HepG2 (cell line): ENCODE measurements around the gene COMMD7. TPM values are rescaled to one million over a fixed set of nuclear protein-coding genes. Genes with fewer than 3 reads are reported as not detected.

ENCODE experiments used
- DNMT1 ChIP-seq: sonication (generic); formaldehyde crosslinking; IDR thresholded peaks from 2 replicates; pipeline ENCODE4 v1.5.1; 2020; ENCODE audit warnings: mild to moderate bottlenecking, missing genetic modification reagents
- FOSL2 ChIP-seq: sonication (generic); formaldehyde crosslinking; IDR thresholded peaks from 2 replicates; pipeline ENCODE4 v1.4.0; 2020; ENCODE audit warnings: missing genetic modification reagents
- FOXC1 ChIP-seq: sonication (generic); formaldehyde crosslinking; IDR thresholded peaks from 2 replicates; pipeline ENCODE4 v1.8.0; 2022; ENCODE audit warnings: mild to moderate bottlenecking, missing genetic modification reagents, borderline replicate concordance
- HMGXB4 ChIP-seq, 2 experiments: sonication (generic) in 1 of 2; formaldehyde crosslinking in 1 of 2; IDR thresholded peaks; 2 replicates each; pipeline versions ENCODE4 v1.4.0 to v1.6.1; 2018 to 2020; ENCODE audit warnings: missing genetic modification reagents in 2 of 2, borderline replicate concordance in 1 of 2, low read depth in 1 of 2, mild to moderate bottlenecking in 1 of 2, missing biosample characterization in 1 of 2
- PLRG1 ChIP-seq: fragments of 450-650 bp; conservative IDR thresholded peaks from 2 replicates; pipeline ENCODE4 v1.6.1; 2016
- RARA ChIP-seq: IDR thresholded peaks from 2 replicates; pipeline ENCODE4 v1.6.1; 2016; ENCODE audit warnings: missing genetic modification reagents, missing compliant biosample characterization
- SP4 ChIP-seq: sonication (generic); formaldehyde crosslinking; IDR thresholded peaks from 2 replicates; pipeline ENCODE4 v1.8.1; 2023; ENCODE audit warnings: mild to moderate bottlenecking, missing genetic modification reagents
- ZNF232 ChIP-seq: sonication (generic); formaldehyde crosslinking; IDR thresholded peaks from 2 replicates; pipeline ENCODE4 v1.4.0; 2020; ENCODE audit warnings: missing genetic modification reagents, borderline replicate concordance
- ZNF501 ChIP-seq: sonication (generic); formaldehyde crosslinking; IDR thresholded peaks from 2 replicates; pipeline ENCODE4 v1.5.1; 2020; ENCODE audit warnings: mild to moderate bottlenecking, moderate library complexity, missing genetic modification reagents
- ZNF720 ChIP-seq: sonication (generic); formaldehyde crosslinking; IDR thresholded peaks from 2 replicates; pipeline ENCODE4 v1.4.0; 2020; ENCODE audit warnings: missing genetic modification reagents
- ZSCAN31 ChIP-seq: sonication (generic); formaldehyde crosslinking; IDR thresholded peaks from 2 replicates; pipeline ENCODE4 v1.5.0; 2020; ENCODE audit warnings: low read depth, mild to moderate bottlenecking, missing genetic modification reagents
- ZSCAN5A ChIP-seq: sonication (generic); formaldehyde crosslinking; IDR thresholded peaks from 2 replicates; pipeline ENCODE4 v1.8.0; 2022; ENCODE audit warnings: mild to moderate bottlenecking, missing genetic modification reagents, borderline replicate concordance
- polyA plus RNA-seq, 8 experiments: library from polyadenylated mRNA; depleted of rRNA in 3 of 8; stranded (reverse) in 7 of 8; unstranded in 1 of 8; fragments of >200 nt; fragmentation: Illumina TruSeq in 4 of 8; extraction: Trizol in 4 of 8; gene quantifications; 2 replicates each; pipeline versions ENCODE4 v1.2.1 to v1.2.3, GENCODE V29; 2011 to 2016; ENCODE audit warnings: low read depth in 4 of 8, missing spikeins in 1 of 8, mixed read lengths in 1 of 8; ENCODE audit not compliant: insufficient read depth in 1 of 8
- total RNA-seq, 5 experiments: library from RNA; depleted of rRNA; stranded (reverse); fragments of >200 nt; fragmentation: Illumina TruSeq; extraction: Trizol; gene quantifications; 2 replicates each; pipeline ENCODE4 v1.2.3, GENCODE V29; 2016; ENCODE audit warnings: low read depth in 1 of 5
- TF ChIP-seq, protein P1 (sequence below): sonication (generic); formaldehyde crosslinking; IDR thresholded peaks from 2 replicates; pipeline ENCODE4 v1.4.0; 2020; ENCODE audit warnings: mild to moderate bottlenecking, low read depth, missing genetic modification reagents

COMMD7 gene
- total and polyA plus RNA-seq, 2 of the 13 experiments (the other 11 are each of a cell fraction or from before 2014, with no cell fraction given) = 42.1 to 53.3 TPM

GRCh38 chr20:32672394-32672981, 70.8 kb downstream of the COMMD7 start (continued):
- TF ChIP-seq, protein P1, sequence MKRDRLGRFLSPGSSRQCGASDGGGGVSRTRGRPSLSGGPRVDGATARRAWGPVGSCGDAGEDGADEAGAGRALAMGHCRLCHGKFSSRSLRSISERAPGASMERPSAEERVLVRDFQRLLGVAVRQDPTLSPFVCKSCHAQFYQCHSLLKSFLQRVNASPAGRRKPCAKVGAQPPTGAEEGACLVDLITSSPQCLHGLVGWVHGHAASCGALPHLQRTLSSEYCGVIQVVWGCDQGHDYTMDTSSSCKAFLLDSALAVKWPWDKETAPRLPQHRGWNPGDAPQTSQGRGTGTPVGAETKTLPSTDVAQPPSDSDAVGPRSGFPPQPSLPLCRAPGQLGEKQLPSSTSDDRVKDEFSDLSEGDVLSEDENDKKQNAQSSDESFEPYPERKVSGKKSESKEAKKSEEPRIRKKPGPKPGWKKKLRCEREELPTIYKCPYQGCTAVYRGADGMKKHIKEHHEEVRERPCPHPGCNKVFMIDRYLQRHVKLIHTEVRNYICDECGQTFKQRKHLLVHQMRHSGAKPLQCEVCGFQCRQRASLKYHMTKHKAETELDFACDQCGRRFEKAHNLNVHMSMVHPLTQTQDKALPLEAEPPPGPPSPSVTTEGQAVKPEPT (CRISPR knock-in tag) = no peak
- TF ChIP-seq HMGXB4 (CRISPR knock-in tag; IDR thresholded peaks at IDR 0.05; ENCODE audit: borderline replicate concordance in 1 of 2, low read depth in 1 of 2) = peak in 1 of 2 experiments; percentile 6; a peak in 1 of 4 replicates
- TF ChIP-seq FOSL2 (CRISPR knock-in tag) = no peak
- no peak for TF ChIP-seq ZSCAN31 (CRISPR knock-in tag)
- no peak for TF ChIP-seq ZNF232 (CRISPR knock-in tag)
- TF ChIP-seq ZNF501 (CRISPR knock-in tag) = peak; percentile 25; the same call in 1 of the 2 replicates
- no peak for TF ChIP-seq ZSCAN5A (CRISPR knock-in tag)
- TF ChIP-seq DNMT1 (CRISPR knock-in tag) = no peak
- no peak for TF ChIP-seq ZNF720 (CRISPR knock-in tag)
- TF ChIP-seq FOXC1 (CRISPR knock-in tag) = no peak
- TF ChIP-seq RARA (CRISPR knock-in tag) = 0 out of 2 replicates have a peak, but pooled peaks have one; percentile 15
- no peak for TF ChIP-seq SP4 (CRISPR knock-in tag)
- no peak for TF ChIP-seq PLRG1
